K562 (cell line): ENCODE data around the gene KIAA0040. TPM values are rescaled to one million over a fixed set of nuclear protein-coding genes. Genes with fewer than 3 reads are reported as not detected.
A peak's percentile ranks its signal among the peaks of the same experiment; 100 is the strongest.

Source experiments
- CREB3 ChIP-seq: fragments of 450-650 bp; conservative IDR thresholded peaks from 2 replicates; pipeline ENCODE4 v1.6.1; 2016; ENCODE audit warnings: missing genetic modification characterization, low read depth, mild to moderate bottlenecking, missing compliant biosample characterization, moderate library complexity
- EP400 ChIP-seq: fragments of 450-650 bp; IDR thresholded peaks from 2 replicates; pipeline ENCODE4 v1.6.1; 2017; ENCODE audit warnings: antibody characterized with exemption, mild to moderate bottlenecking, moderate library complexity
- GMEB1 ChIP-seq: fragments of 250-450 bp; sonication (Bioruptor Pico); IDR thresholded peaks from 2 replicates; pipeline ENCODE4 v1.4.0; 2020; ENCODE audit warnings: mild to moderate bottlenecking
- HNRNPLL ChIP-seq: fragments of 200-400 bp; formaldehyde crosslinking; IDR thresholded peaks from 2 replicates; pipeline ENCODE4 v1.6.1; 2017; ENCODE audit warnings: low read length, low read depth, mild to moderate bottlenecking; ENCODE audit not compliant: poor library complexity, severe bottlenecking
- MEF2D ChIP-seq: conservative IDR thresholded peaks from 2 replicates; pipeline ENCODE4 v1.6.1; 2016; ENCODE audit warnings: low read depth, missing genetic modification characterization, missing compliant biosample characterization
- RREB1 ChIP-seq: fragments of 250-450 bp; sonication (Bioruptor Pico); IDR thresholded peaks from 2 replicates; pipeline ENCODE4 v1.4.0; 2020
- SMARCE1 ChIP-seq: fragments of 450-650 bp; IDR thresholded peaks from 2 replicates; pipeline ENCODE4 v1.7.1; 2016; ENCODE audit warnings: mild to moderate bottlenecking
- ZBTB5 ChIP-seq: fragments of 450-650 bp; IDR thresholded peaks from 2 replicates; pipeline ENCODE4 v1.6.1; 2017; ENCODE audit warnings: antibody characterized with exemption
- ZNF212 ChIP-seq: fragments of 450-650 bp; formaldehyde crosslinking; IDR thresholded peaks from 2 replicates; pipeline ENCODE4 v1.4.0; 2020; ENCODE audit warnings: mild to moderate bottlenecking
- ZNF398 ChIP-seq: fragments of 250-450 bp; sonication (Bioruptor Pico); IDR thresholded peaks from 2 replicates; pipeline ENCODE4 v1.8.0; 2021; ENCODE audit warnings: moderate library complexity, mild to moderate bottlenecking, inconsistent platforms
- ZNF644 ChIP-seq: fragments of 200-800 bp; sonication (Bioruptor generic); IDR thresholded peaks from 2 replicates; pipeline ENCODE4 v1.6.1; 2016; ENCODE audit warnings: low read depth, missing genetic modification characterization, missing compliant biosample characterization
- ZNF696 ChIP-seq: fragments of 250-450 bp; sonication (Bioruptor Pico); conservative IDR thresholded peaks from 2 replicates; pipeline ENCODE4 v1.4.0; 2020; ENCODE audit warnings: mild to moderate bottlenecking, moderate library complexity
- ZNF766 ChIP-seq: fragments of 200-800 bp; sonication (Bioruptor generic); conservative IDR thresholded peaks from 2 replicates; pipeline ENCODE4 v1.6.1; 2016; ENCODE audit warnings: missing genetic modification characterization, missing compliant biosample characterization
- ZZZ3 ChIP-seq: fragments of 450-650 bp; IDR thresholded peaks from 2 replicates; pipeline ENCODE4 v1.6.1; 2016; ENCODE audit warnings: antibody characterized with exemption, mild to moderate bottlenecking, moderate library complexity
- polyA plus RNA-seq, 8 experiments: library from polyadenylated mRNA; depleted of rRNA in 4 of 8; stranded (reverse) in 5 of 8; unstranded in 3 of 8; fragments of >200 nt; fragmentation: Nextera tagmentation in 2 of 8; fragmentation: Illumina TruSeq in 1 of 8; extraction: Ambion mirVana in 2 of 8; extraction: Trizol in 1 of 8; gene quantifications; 2 replicates each; pipeline versions ENCODE4 v1.2.1 to v1.2.3, GENCODE V29; 2011 to 2014; ENCODE audit warnings: inconsistent platforms in 1 of 8, missing spikeins in 1 of 8
- total RNA-seq, 7 experiments: library from RNA; depleted of rRNA in 6 of 7; stranded (reverse); fragments of >200 nt in 6 of 7; fragmentation: Illumina TruSeq in 2 of 7; extraction: Trizol in 2 of 7; gene quantifications; 2 replicates each; pipeline versions ENCODE4 v1.2.1 to v1.2.3, GENCODE V29; 2011 to 2021; ENCODE audit warnings: low replicate concordance in 1 of 7

Gene KIAA0040
- total and polyA plus RNA-seq, 9 of the 15 experiments (the other 6 are each of a cell fraction or from before 2014, with no cell fraction given) = 3.4 to 13.6 (median 7.1) TPM

GRCh38 chr1:175208773-175209492 is 16.4 kb upstream of the KIAA0040 start (continued):
- no peak for TF ChIP-seq GMEB1 (CRISPR knock-in tag)
- no peak for TF ChIP-seq ZNF212 (CRISPR knock-in tag)
- TF ChIP-seq ZNF696 (CRISPR knock-in tag) = no peak
- no peak for TF ChIP-seq ZBTB5
- no peak for TF ChIP-seq RREB1
- TF ChIP-seq ZNF766 = peak; percentile 59; the same call in 1 of the 2 replicates
- no peak for TF ChIP-seq EP400
- no peak for TF ChIP-seq ZNF644 (tag)
- no peak for TF ChIP-seq ZNF398 (CRISPR knock-in tag)
- TF ChIP-seq HNRNPLL = no peak
- TF ChIP-seq SMARCE1 = no peak
- no peak for TF ChIP-seq CREB3 (tag)
- no peak for TF ChIP-seq ZZZ3
- TF ChIP-seq MEF2D (tag) = 0 out of 2 replicates have a peak, but pooled peaks have one; percentile 7
